Calu3 (cell line): Measurements from ENCODE around the gene ASAP2. TPM values are rescaled to one million over a fixed set of nuclear protein-coding genes. Genes with fewer than 3 reads are reported as not detected.

Source experiments
- BruUV-seq: library from RNA; stranded (reverse); fragments of 400-500 nt; replicated peaks from 2 replicates; lab custom pipeline; 2021; lab: Mats Ljungman, UMichigan
- CTCF ChIA-PET: fragments of 300-600 bp; sonication (Branson Sonifier 250); formaldehyde crosslinking; loops from one replicate; lab custom pipeline; 2022; ENCODE audit warnings: antibody characterized with exemption; lab: Charles Lee
- DNase-seq: peaks from one replicate; pipeline ENCODE4 v3.0.0; 2022
- H3K27ac Mint-ChIP-seq: one replicate; pipeline ENCODE4 v1.8.0; 2022; ENCODE audit warnings: mixed read lengths; ENCODE audit not compliant: unreplicated experiment
- H3K27me3 Mint-ChIP-seq: one replicate; pipeline ENCODE4 v1.8.0; 2022; ENCODE audit warnings: mixed read lengths; ENCODE audit not compliant: unreplicated experiment
- H3K36me3 Mint-ChIP-seq: one replicate; pipeline ENCODE4 v1.8.0; 2022; ENCODE audit warnings: mild to moderate bottlenecking, moderate library complexity, mixed read lengths; ENCODE audit not compliant: insufficient read depth, unreplicated experiment
- H3K4me1 Mint-ChIP-seq: one replicate; pipeline ENCODE4 v1.8.0; 2022; ENCODE audit warnings: mild to moderate bottlenecking, low read depth, mixed read lengths; ENCODE audit not compliant: unreplicated experiment
- H3K4me3 Mint-ChIP-seq: one replicate; pipeline ENCODE4 v1.8.0; 2022; ENCODE audit warnings: mild to moderate bottlenecking, low read depth, moderate library complexity, mixed read lengths; ENCODE audit not compliant: unreplicated experiment
- H3K9me3 Mint-ChIP-seq: one replicate; pipeline ENCODE4 v1.8.0; 2022; ENCODE audit warnings: low read depth, mixed read lengths; ENCODE audit not compliant: unreplicated experiment
- CTCF ChIP-seq: fragments of 200-600 bp; IDR thresholded peaks from one replicate; pipeline ENCODE4 v1.8.0; 2022; ENCODE audit warnings: antibody characterized with exemption; ENCODE audit not compliant: unreplicated experiment
- intact Hi-C: fragments of 100-400 bp; cut with micrococcal nuclease; formaldehyde crosslinking; loops from one replicate; pipeline ENCODE4 v1.10.0; 2022; ENCODE audit not compliant: unreplicated experiment
- total RNA-seq: library from RNA; stranded (reverse); gene quantifications from 2 replicates; pipeline ENCODE4 v1.2.3, GENCODE V29; 2022

The ASAP2 gene
- total RNA-seq, 1 experiment from 2014 or later: 78.6 TPM

GRCh38 chr2:9404451-9404850 is 197.8 kb downstream of the ASAP2 start:
- H3K4me1 Mint-ChIP-seq: no peaks in the 10 kb centered on the region
- intact Hi-C loops: no loop called here
- H3K27me3 Mint-ChIP-seq: no peaks in the 10 kb centered on the region
- no peak for DNase-seq
- CTCF ChIA-PET: no interaction called here
- no peak overlapping the region for H3K27ac Mint-ChIP-seq
- no peak overlapping the region for H3K4me3 Mint-ChIP-seq
- no TSS peak for BruUV-seq
- peaks cover 62% of the 10 kb centered on the region for H3K36me3 Mint-ChIP-seq
- no peak for TF ChIP-seq CTCF
- no peaks in the 10 kb centered on the region for H3K9me3 Mint-ChIP-seq

- Mint-ChIP-seq H3K9me3 (no peaks in the 10 kb centered on the region), H3K36me3 (peaks cover 58% of the 10 kb centered on the region), H3K27ac (no peak overlapping the region), H3K4me1 (no peaks in the 10 kb centered on the region), H3K27me3 (no peaks in the 10 kb centered on the region), H3K4me3 (no peak overlapping the region)
- no peak for TF ChIP-seq CTCF
- intact Hi-C loops: no loop called here
- CTCF ChIA-PET: no interaction called here
- no peak for DNase-seq
- BruUV-seq: no TSS peak
Observed at GRCh38 chr2:9405636-9406035, 199.0 kb downstream of the ASAP2 start.

GRCh38 chr2:9406529-9407362 is 200.1 kb downstream of the ASAP2 start:
- intact Hi-C loops: no loop called here
- H3K4me3 Mint-ChIP-seq: no peak overlapping the region
- no peak overlapping the region for H3K27ac Mint-ChIP-seq
- H3K36me3 Mint-ChIP-seq: peaks cover 55% of the 10 kb centered on the region
- H3K9me3 Mint-ChIP-seq: no peaks in the 10 kb centered on the region
- BruUV-seq: no TSS peak
- no peak for DNase-seq
- TF ChIP-seq CTCF: no peak
- CTCF ChIA-PET: no interaction called here
- no peaks in the 10 kb centered on the region for H3K4me1 Mint-ChIP-seq
- no peaks in the 10 kb centered on the region for H3K27me3 Mint-ChIP-seq

GRCh38 chr2:9407363-9407811 is 200.8 kb downstream of the ASAP2 start:
- no peaks in the 10 kb centered on the region for H3K9me3 Mint-ChIP-seq
- H3K4me3 Mint-ChIP-seq: no peak overlapping the region
- no TSS peak for BruUV-seq
- CTCF ChIA-PET: no interaction called here
- H3K36me3 Mint-ChIP-seq: peaks cover 59% of the 10 kb centered on the region
- no peaks in the 10 kb centered on the region for H3K27me3 Mint-ChIP-seq
- intact Hi-C loops: no loop called here
- no peak for TF ChIP-seq CTCF
- DNase-seq: no peak
- H3K27ac Mint-ChIP-seq: no peak overlapping the region
- no peaks in the 10 kb centered on the region for H3K4me1 Mint-ChIP-seq
